GM19025 (cell line): Measurements from ENCODE around the gene RNF19B.
"Not testable (repeated sequence)": the region's sequence is repeated elsewhere in the genome, so short reads cannot be mapped to it uniquely, and the experiment has no call there.

Experiments
- ATAC-seq: cut with Tn5 transposase; IDR thresholded peaks from one replicate; pipeline ENCODE4 v1.9.1; 2021; ENCODE audit warnings: mild to moderate bottlenecking, low read depth, moderate library complexity; ENCODE audit not compliant: unreplicated experiment

The RNF19B gene

DNA sequence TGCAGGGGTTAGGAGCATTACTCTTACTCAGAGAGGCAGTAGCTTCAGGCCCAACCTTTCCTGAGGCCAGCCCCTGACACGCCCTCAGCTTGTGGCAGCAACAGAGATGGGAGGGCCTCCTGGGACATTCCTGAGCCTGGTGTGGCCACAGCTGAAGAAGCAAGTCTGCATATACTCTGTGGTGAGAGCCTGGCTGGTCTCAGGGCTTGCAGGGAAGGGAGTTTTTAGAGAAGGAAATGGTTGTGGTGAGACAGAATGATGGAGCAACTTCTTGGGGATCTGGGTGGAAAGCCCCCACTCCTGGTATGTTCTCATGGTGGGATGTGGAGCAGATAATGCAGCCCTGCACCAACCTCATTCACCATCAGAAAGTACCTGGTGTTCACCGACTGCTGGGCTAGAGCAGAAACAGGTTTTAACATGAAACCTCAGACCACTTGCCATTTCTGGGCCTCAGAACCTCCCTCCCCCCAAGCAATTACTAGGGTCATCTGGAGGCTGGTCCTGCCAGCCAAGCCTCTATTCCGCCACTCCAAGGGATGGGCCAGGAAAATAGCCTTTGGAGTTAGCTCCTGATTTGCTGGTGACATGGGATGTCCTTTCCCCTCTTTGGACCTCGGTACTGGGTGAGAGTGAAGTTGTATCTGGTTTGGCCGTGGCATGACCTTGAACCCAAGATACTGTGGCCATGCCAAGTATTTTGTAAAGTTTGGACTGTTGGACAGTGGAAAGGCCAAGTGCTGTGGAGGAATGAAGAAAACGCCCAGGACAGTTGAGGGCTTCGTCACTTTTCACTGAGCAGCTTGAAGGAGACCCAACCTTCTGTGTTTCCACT, 28.1 kb upstream of the RNF19B start:
- peak; percentile 78 for ATAC-seq

DNA sequence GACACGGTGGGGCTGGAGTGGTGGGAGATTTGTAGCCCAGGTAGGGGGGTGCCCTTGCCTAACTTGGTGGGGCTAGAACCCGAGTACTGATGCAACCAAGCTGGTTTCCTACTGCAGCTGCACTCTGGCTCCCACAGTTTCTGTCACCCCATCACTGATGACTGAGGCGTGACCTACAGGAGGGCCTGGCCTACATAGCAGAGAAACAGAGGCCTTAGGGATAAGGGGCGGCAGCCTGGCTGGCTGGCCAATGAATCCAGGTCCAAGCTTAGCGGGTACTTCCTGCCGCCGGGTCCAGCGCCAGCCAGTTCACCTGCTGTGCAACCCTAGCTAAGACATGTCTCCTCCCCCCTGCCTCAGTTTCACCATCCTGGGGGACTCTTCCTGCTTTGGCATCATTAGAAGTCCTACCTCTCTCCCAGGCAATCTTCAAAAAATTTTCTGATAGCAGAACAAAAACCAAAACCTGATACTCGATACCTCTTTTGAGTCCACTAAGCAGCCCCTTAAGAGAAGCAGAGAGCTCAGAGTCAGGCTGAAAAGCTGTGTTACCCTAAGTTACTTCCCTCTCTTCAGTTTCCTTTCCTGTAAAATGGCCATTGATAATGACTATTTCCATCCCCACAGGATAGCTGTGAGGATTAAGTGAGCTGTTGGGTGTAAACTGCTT, 27.3 kb upstream of the RNF19B start:
- ATAC-seq: peak; percentile 15

DNA sequence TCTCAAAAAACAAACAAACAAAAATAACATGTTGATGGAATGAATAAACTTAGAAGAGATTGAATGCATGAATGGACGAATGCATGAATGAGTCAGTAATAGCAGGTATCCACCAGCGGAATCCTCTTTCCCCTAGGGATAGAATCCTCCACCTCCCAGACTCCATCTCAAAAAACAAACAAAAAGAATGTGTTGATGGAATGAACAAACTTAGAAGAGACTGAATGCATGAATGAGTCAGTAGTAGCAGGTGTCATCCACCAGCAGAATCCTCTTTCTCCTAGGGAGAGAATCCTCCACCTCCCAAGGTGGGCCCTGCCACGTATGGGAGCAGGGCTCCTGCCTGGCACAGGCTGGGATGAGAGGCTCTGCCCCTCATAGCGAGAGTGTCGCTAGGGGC, 26.8 kb upstream of the RNF19B start:
- ATAC-seq: no peak

DNA sequence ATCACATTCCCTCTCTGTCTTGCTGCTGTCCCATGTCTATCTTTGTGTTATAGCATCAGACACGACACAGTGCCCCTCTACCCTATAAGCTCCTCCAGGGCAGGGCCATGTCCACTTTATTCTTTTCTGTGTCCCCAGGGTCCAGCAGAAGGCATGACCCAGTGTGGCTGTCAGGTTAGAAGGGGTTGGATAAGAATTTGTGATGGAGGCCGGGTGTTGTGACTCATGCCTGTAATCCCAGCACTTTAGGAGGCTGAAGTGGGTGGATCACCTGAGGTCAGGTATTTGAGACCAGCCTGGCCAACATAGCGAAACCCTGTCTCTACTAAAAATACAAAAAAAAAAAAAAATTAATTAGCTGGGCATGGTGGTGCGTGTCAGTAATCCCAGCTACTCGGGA, 26.3 kb upstream of the RNF19B start:
- no peak for ATAC-seq

DNA sequence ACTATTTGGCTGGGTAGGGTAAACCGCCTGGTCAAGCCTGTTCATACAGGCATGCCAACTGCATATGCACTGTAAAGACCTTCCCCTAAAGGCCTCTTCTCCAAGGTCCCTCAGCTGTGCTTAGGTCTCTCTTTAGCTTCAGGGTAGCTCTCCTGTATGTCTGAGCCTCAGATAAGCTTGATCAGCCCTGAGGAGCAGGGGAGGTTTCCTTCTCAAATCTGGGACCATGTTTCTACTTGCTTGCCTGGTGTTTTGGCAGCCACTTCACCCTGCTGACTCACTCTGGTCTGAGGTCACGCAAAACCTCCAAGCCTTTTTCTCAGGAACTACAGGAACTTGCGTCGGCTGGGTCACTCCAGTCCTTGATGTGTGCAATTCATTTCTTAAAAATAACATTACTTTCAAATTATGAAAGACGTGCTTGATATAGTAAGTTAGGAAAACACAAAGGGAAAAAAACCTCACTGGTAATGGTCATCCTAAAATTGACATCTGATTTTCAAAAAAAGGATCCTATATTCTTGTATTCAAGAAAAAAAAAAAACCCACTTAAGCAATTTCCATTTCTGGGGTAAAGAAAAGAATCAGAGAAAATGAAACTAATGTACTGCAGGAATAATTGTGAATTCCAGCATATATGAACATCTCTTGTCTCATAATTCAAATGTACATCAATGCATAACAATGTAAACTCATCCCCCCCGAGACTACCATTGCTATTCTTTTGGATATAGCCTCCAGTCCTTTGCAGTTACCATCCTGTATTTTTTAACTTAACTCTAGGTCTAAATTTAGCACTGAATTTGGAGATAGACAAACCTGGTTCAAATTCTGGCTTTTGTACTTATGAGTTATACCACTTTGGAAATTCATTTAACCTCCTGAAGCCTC, 24.8 kb upstream of the RNF19B start:
- ATAC-seq: no peak

DNA sequence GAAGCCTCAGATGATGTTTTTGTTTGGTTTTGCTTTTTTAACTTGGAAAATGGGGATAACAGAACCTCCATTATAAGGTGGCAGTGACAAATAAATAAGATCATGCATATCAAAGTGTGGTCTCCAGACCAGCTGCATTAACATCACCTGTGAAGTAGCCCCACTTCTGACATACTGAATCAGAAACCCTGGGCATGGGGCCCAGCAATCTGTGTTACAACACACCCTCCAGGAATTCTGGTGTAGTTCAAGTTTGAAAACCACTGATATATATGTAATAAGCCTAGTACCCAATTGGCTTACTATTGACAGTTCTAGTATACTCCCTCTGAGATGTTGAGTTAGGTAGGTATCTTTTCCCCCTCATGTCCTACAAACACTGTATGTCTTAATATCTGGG, 24.1 kb upstream of the RNF19B start:
- no peak for ATAC-seq

DNA sequence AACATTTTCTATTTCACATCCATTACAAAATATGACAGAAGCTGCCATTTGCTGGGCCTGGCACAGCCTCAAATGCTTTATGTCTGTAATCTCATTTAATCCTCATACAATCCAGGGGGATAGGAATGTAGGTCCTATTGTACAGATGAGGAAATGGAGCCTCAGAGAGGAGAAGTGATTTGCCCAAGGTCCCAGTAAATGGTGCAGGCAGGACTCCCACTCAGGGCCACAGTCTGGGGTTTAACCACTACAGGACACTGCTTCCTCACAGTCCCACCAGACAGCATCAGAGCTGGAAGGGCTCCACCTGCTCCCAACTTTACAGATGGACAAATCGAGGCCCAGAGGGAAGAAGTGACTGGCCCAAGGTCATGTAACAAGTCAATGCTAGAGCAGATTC, 20.6 kb upstream of the RNF19B start:
- ATAC-seq: no peak

DNA sequence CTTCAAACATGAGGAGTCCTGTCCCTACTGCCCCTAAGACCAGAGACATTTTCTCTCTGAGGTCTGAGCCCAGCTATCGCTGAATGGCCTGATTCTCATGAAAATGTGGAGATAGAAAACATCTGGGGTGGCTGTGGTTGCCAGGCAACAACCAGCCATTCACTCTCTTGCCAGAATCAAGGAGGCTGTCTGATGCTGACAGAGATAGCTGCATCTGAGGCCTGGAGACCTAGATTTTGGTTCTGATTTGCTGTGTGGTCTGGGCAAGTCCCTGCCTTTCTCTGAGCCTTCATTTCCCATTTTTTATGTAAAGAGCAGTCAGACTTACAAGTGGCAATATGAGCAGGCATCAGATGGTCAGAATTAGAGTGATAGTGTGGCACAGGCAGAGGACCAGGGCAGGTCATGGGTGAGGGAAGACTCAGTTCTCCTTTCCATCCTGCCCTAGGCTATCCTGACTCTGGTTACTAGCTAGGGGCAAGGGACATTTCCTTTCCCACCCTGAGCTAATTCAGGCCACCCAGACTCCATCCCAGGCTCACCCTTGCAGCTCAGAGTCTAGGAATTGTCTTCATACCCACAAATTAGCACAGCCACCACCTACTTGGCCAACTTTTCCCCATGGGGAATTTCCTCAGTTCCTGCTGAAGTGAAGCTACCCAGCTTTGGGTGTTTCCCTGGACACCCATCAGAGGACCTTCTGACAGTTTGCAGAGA, 20.0 kb upstream of the RNF19B start:
- ATAC-seq: no peak

DNA sequence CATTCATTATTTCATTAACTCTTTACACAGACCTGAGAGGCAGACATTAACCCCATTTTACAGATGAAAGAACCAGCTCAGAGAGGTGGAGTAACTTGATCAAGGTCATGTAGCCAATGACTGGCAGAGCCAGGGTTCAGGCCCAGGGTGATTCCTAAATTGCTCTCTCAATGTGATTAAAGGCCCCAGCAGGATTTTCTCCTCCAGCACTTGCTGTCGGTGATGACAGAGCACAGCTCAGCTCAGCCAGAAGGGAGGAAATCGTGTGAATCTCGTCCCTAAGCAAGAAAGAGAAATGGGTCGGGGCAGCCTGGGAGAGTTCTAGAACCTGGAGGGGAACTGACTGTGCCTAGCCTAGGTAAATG, 19.5 kb upstream of the RNF19B start:
- ATAC-seq: no peak

DNA sequence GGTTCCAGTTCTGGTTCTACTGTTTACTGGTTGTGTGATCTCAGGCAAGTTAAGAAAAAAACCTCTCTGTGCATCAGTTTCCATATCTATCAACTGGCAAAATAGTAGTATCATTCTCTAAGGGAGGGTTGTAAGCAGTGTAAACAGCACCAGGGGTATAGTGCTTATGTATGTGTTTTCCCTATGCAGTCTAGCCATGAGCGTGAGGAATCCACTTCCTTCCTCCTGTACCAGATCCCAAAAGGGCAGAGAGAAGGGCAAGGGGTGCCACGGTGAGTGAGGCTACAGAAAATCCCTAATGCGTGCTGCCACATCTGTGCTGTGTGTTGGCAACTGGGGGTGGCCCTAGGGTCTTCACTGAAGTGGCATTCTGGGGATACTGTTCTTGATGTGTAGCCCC, 18.4 kb upstream of the RNF19B start:
- no peak for ATAC-seq

DNA sequence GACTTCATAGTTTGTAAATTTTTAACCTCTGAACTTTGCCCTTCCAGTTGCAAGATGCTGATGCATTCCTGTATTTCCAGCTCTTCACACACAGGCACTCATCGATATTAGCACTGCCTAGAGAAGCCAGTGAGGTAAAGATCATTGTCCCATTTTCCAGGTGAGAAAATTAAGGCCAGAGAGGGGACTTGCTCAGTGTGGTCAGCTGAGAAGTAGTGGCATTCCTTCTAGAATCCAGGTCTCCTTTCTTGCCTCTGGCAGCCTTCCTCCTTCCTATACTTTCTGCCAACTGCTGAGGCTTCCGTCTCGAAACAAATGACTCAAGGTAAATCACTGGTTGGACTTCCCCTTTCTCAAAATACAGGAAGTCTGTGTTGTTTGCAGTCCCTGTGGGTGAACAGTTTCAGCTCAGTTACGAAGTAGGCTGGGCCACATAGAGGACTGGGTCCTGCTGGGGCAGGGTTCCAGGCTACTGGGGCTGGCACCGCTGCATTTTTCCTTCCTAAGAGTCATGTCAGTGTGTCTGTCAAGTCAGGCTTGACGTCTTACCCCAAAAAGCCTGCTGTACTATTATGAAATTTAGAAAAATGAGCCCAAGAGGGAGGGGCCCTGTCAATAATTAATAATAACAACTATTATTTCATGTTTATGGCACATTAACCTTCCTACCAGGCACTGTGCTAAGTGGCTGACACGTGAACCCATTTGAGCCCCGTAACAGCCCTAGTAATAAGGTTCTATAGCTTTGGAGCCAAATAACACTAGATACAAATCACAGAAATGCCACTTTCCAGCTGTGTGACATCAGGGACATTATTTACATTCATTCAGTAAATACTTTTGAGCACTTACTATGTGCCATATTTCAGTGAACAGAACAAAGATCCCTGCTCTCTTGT, 16.6 kb upstream of the RNF19B start:
- peak; percentile 85 for ATAC-seq

DNA sequence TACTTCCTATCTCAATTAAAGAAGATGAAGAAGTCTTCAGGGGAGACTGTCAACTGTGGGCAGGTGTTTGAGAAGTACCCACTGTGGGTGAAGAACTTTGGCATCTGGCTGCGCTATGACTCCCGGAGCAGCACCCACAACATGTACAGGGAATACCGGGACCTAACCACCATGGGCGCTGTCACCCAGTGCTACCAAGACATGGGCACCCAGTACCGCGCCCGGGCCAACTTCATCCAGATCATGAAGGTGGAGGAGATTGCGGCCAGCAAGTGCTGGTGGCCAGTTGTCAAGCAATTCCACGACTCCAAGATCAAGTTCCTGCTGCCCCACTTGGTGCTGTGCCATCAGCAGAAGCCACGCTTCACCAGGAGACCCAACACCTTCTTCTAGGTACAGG, 15.5 kb upstream of the RNF19B start:
- no peak for ATAC-seq

DNA sequence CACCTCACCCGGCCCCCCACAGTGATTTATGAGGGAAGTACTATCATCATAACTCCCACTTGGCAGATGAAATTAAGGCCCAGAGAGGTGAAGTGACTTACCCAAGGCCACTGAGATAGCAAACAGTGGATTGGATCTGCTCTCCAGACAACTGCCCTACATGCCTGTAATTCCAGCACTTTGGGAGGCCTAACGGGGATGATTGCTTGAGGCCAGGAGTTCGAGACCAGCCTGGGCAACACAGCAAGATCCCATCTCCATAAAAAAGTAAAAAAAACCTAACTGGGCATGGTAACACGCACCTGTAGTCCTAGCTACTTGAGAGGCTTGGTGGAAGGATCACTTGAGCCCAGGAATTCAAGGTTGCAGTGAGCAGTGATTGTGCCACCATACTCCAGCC, 14.2 kb upstream of the RNF19B start:
- no peak for ATAC-seq

DNA sequence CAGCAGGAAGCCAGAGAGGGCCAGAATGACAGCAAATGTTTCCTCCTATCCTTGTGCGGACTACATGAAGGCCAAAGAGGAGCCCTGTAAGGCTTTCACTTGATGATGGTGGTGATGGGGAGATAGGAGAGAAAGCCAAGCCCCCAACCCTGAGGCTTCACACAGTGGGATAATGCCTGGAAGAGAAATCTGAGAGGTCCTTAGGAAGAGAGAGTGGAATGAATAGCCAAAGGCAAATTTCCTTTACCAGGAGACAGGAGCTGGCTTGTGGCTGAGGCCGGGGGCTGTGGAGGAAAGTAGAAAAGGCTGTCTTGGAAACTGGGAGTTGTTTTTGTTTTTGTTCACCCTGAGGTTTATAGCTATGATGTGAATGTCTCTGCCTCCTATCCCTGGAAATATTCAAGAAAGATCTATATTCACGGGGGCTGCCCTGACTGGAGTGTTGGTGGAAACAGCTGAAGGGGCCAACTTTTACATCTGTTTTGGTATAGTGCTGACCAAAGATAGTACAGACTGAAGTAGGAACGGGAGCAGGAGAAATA, 13.0 kb upstream of the RNF19B start:
- ATAC-seq: no peak

DNA sequence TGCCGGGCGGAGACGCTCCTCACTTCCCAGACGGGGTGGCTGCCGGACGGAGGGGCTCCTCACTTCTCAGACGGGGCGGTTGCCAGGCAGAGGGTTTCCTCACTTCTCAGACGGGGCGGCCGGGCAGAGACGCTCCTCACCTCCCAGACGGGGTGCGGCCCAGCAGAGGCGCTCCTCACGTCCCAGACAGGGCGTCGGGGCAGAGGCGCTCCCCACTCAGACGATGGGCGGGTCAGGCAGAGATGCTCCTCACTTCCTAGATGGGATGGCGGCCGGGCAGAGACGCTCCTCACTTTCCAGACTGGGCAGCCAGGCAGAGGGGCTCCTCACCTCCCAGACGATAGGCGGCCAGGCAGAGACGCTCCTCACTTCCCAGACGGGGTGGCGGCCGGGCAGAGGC, 10.4 kb upstream of the RNF19B start:
- not testable (repeated sequence) for ATAC-seq

DNA sequence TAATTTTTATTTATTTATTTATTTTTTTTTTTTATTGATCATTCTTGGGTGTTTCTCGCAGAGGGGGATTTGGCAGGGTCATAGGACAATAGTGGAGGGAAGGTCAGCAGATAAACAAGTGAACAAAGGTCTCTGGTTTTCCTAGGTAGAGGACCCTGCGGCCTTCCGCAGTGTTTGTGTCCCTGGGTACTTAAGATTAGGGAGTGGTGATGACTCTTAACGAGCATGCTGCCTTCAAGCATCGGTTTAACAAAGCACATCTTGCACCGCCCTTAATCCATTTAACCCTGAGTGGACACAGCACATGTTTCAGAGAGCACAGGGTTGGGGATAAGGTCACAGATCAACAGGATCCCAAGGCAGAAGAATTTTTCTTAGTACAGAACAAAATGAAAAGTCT, 8.8 kb upstream of the RNF19B start:
- ATAC-seq: not testable (repeated sequence)

DNA sequence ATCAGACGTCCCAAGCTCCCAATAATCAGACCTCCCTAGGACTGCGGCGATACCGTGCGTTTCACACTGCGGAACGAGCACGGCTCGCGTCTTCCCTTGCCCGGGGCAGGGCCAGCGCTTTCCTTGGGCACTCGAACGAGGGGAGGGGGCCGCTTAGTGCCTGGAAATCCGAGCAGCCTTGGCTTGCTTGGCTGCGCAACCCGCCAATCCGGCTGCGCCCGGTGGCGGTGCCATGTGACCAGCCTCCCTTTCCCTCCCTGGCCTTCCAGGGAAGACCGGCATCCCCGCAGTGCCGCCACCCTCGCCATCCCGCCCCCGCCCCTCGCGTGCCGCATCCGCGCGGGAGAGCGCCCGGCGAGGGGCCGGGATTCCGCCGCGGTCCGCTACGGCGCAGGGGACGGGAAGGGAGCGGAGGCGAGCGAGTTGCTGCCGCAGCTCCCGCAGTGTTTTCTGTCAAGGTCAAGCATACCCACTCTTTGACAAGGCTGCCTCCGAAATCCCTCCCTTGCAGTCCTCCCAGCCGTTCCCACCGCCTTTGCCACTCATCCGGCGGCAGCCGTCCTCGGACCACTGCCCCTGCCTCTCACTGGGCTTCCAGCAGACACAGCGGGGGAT, 8.3 kb upstream of the RNF19B start:
- no peak for ATAC-seq

DNA sequence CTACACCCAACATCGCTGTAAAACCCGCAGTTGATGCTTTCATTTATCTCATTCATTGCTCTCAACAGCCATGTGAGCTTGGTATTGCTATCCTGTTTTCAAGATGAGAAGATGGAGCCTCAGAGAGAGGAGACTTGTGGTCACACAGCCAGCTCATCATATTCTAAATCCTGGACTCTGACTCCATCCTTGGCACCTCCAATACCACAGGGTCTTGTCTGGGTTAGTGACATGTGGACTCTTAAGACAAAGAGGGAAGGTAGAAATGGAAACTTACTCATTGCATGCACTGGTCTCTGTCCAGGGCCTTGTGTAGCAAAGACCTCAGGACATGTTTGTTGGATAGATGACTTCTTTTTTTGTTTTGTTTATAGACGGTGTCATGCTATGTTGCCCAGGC, 7.0 kb upstream of the RNF19B start:
- no peak for ATAC-seq

DNA sequence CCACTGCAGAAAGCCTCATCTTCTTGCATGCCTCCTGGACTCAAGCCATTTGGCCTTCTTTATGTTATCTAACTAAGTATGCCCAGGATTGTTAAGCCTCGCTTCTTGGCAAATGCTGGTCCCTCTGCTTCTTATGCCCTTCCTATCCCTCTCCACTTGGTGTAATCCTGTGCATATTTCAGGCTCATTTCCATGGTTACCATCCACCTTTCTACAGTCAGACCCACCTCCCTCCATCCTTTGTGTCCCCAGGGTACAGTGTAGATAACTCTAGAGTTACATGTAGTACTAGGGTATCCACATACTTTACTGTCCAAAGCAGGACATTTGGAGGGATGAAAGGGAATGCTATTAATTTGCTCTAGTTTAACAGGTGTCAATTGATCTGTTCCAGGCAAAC, 6.5 kb upstream of the RNF19B start:
- no peak for ATAC-seq
